ENCODE measurements around the gene LRRFIP2. TPM values are rescaled to one million over a fixed set of nuclear protein-coding genes. Genes with fewer than 3 reads are reported as not detected.

LRRFIP2 gene
- total RNA-seq, 3 donors from 2014 or later: 24.8 to 40.8 (median 26.6) TPM

- H3K4me3 Mint-ChIP-seq: no peak overlapping the region
- peaks cover 40% of the 10 kb centered on the region for H3K36me3 Mint-ChIP-seq (ENCODE audit: insufficient read depth)
- ATAC-seq (no peak), DNase-seq (no peak)
- H3K27me3 Mint-ChIP-seq (ENCODE audit: low read depth): no peaks in the 10 kb centered on the region
- no peaks in the 10 kb centered on the region for H3K9me3 Mint-ChIP-seq
- H3K4me1 Mint-ChIP-seq (ENCODE audit: low read depth): peaks cover 25% of the 10 kb centered on the region
Observed at GRCh38 chr3:37144806-37145205, 29.6 kb downstream of the LRRFIP2 start.

- H3K4me3 Mint-ChIP-seq: no peak overlapping the region
- ATAC-seq (no peak), DNase-seq (no peak)
- H3K4me1 Mint-ChIP-seq (ENCODE audit: low read depth): peaks cover 25% of the 10 kb centered on the region
- no peaks in the 10 kb centered on the region for H3K9me3 Mint-ChIP-seq
- H3K36me3 Mint-ChIP-seq (ENCODE audit: insufficient read depth): peaks cover 40% of the 10 kb centered on the region
- no peaks in the 10 kb centered on the region for H3K27me3 Mint-ChIP-seq (ENCODE audit: low read depth)
Observed at GRCh38 chr3:37143821-37144220, 30.6 kb downstream of the LRRFIP2 start.

GRCh38 chr3:37141676-37142075 lies 32.7 kb downstream of the LRRFIP2 start:
- no peaks in the 10 kb centered on the region for H3K27me3 Mint-ChIP-seq (ENCODE audit: low read depth)
- no peaks in the 10 kb centered on the region for H3K9me3 Mint-ChIP-seq
- peaks cover 30% of the 10 kb centered on the region for H3K36me3 Mint-ChIP-seq (ENCODE audit: insufficient read depth)
- peaks cover 21% of the 10 kb centered on the region for H3K4me1 Mint-ChIP-seq (ENCODE audit: low read depth)
- H3K4me3 Mint-ChIP-seq: no peak overlapping the region
- DNase-seq (no peak), ATAC-seq (no peak)

- ATAC-seq (no peak), DNase-seq (no peak)
- Mint-ChIP-seq H3K27me3 (ENCODE audit: low read depth) (no peaks in the 10 kb centered on the region), H3K4me1 (ENCODE audit: low read depth) (peaks cover 16% of the 10 kb centered on the region), H3K4me3 (no peak overlapping the region), H3K36me3 (ENCODE audit: insufficient read depth) (peaks cover 24% of the 10 kb centered on the region), H3K9me3 (no peaks in the 10 kb centered on the region)
Observed at GRCh38 chr3:37140899-37141541, 33.4 kb downstream of the LRRFIP2 start.

GRCh38 chr3:37139567-37140052 lies 34.8 kb downstream of the LRRFIP2 start:
- peak; percentile 74 to 79 for ATAC-seq
- H3K9me3 Mint-ChIP-seq: no peaks in the 10 kb centered on the region
- peaks cover 19% of the 10 kb centered on the region for H3K36me3 Mint-ChIP-seq (ENCODE audit: insufficient read depth)
- H3K27me3 Mint-ChIP-seq (ENCODE audit: low read depth): no peaks in the 10 kb centered on the region
- DNase-seq: no peak
- H3K4me3 Mint-ChIP-seq: no peak overlapping the region
- H3K4me1 Mint-ChIP-seq (ENCODE audit: low read depth): peaks cover 5% of the 10 kb centered on the region

GRCh38 chr3:37138816-37139215 lies 35.6 kb downstream of the LRRFIP2 start:
- no peak overlapping the region for H3K4me3 Mint-ChIP-seq
- ATAC-seq: no peak
- no peaks in the 10 kb centered on the region for H3K27me3 Mint-ChIP-seq (ENCODE audit: low read depth)
- peaks cover 14% of the 10 kb centered on the region for H3K36me3 Mint-ChIP-seq (ENCODE audit: insufficient read depth)
- DNase-seq: no peak
- H3K4me1 Mint-ChIP-seq (ENCODE audit: low read depth): peaks cover 4% of the 10 kb centered on the region
- no peaks in the 10 kb centered on the region for H3K9me3 Mint-ChIP-seq

GRCh38 chr3:37137516-37137915 lies 36.9 kb downstream of the LRRFIP2 start:
- Mint-ChIP-seq H3K36me3 (ENCODE audit: insufficient read depth) (peaks cover 6% of the 10 kb centered on the region), H3K27me3 (ENCODE audit: low read depth) (no peaks in the 10 kb centered on the region), H3K4me3 (no peak overlapping the region), H3K9me3 (no peaks in the 10 kb centered on the region), H3K4me1 (ENCODE audit: low read depth) (peaks cover 7% of the 10 kb centered on the region)
- DNase-seq (no peak), ATAC-seq (no peak)

GRCh38 chr3:37136067-37136466 lies 38.3 kb downstream of the LRRFIP2 start:
- Mint-ChIP-seq H3K4me1 (ENCODE audit: low read depth) (peaks cover 13% of the 10 kb centered on the region), H3K4me3 (no peak overlapping the region), H3K36me3 (ENCODE audit: insufficient read depth) (peaks cover 2% of the 10 kb centered on the region), H3K27me3 (ENCODE audit: low read depth) (no peaks in the 10 kb centered on the region), H3K9me3 (no peaks in the 10 kb centered on the region)
- no peak for ATAC-seq
- no peak for DNase-seq

GRCh38 chr3:37135561-37135960 lies 38.8 kb downstream of the LRRFIP2 start:
- H3K4me1 Mint-ChIP-seq (ENCODE audit: low read depth): peaks cover 14% of the 10 kb centered on the region
- H3K4me3 Mint-ChIP-seq: no peak overlapping the region
- no peak for ATAC-seq
- H3K36me3 Mint-ChIP-seq (ENCODE audit: insufficient read depth): peaks cover 2% of the 10 kb centered on the region
- H3K9me3 Mint-ChIP-seq: no peaks in the 10 kb centered on the region
- no peaks in the 10 kb centered on the region for H3K27me3 Mint-ChIP-seq (ENCODE audit: low read depth)
- DNase-seq: no peak

- DNase-seq: no peak
- Mint-ChIP-seq H3K27me3 (ENCODE audit: low read depth) (no peaks in the 10 kb centered on the region), H3K4me3 (no peak overlapping the region)
Observed at GRCh38 chr3:37132334-37132733, 42.0 kb downstream of the LRRFIP2 start.

GRCh38 chr3:37131860-37132144 lies 42.6 kb downstream of the LRRFIP2 start:
- ATAC-seq (no peak), DNase-seq (no peak)
- Mint-ChIP-seq H3K4me1 (ENCODE audit: low read depth) (peaks cover 23% of the 10 kb centered on the region), H3K36me3 (ENCODE audit: insufficient read depth) (peaks cover 12% of the 10 kb centered on the region), H3K4me3 (no peak overlapping the region), H3K27me3 (ENCODE audit: low read depth) (no peaks in the 10 kb centered on the region), H3K9me3 (no peaks in the 10 kb centered on the region)

More at GRCh38 chr3:37132334-37132733, 42.0 kb downstream of the LRRFIP2 start:
- peaks cover 23% of the 10 kb centered on the region for H3K4me1 Mint-ChIP-seq (ENCODE audit: low read depth)
- peaks cover 9% of the 10 kb centered on the region for H3K36me3 Mint-ChIP-seq (ENCODE audit: insufficient read depth)
- no peaks in the 10 kb centered on the region for H3K9me3 Mint-ChIP-seq
- no peak for ATAC-seq

GRCh38 chr3:37130984-37131859 lies 43.2 kb downstream of the LRRFIP2 start:
- ATAC-seq (no peak), DNase-seq (no peak)
- Mint-ChIP-seq H3K27me3 (ENCODE audit: low read depth) (no peaks in the 10 kb centered on the region), H3K9me3 (no peaks in the 10 kb centered on the region), H3K4me1 (ENCODE audit: low read depth) (peaks cover 23% of the 10 kb centered on the region), H3K4me3 (no peak overlapping the region), H3K36me3 (ENCODE audit: insufficient read depth) (peaks cover 12% of the 10 kb centered on the region)

GRCh38 chr3:37130448-37130847 lies 43.9 kb downstream of the LRRFIP2 start:
- Mint-ChIP-seq H3K36me3 (ENCODE audit: insufficient read depth) (peaks cover 14% of the 10 kb centered on the region), H3K4me3 (no peak overlapping the region), H3K9me3 (no peaks in the 10 kb centered on the region), H3K27me3 (ENCODE audit: low read depth) (no peaks in the 10 kb centered on the region), H3K4me1 (ENCODE audit: low read depth) (peaks cover 23% of the 10 kb centered on the region)
- DNase-seq (no peak), ATAC-seq (no peak)

- no peak overlapping the region for H3K4me3 Mint-ChIP-seq
- peaks cover 14% of the 10 kb centered on the region for H3K36me3 Mint-ChIP-seq (ENCODE audit: insufficient read depth)
- H3K27me3 Mint-ChIP-seq (ENCODE audit: low read depth): no peaks in the 10 kb centered on the region
- DNase-seq: no peak
- ATAC-seq: peak; percentile 76 to 85
- peaks cover 23% of the 10 kb centered on the region for H3K4me1 Mint-ChIP-seq (ENCODE audit: low read depth)
- H3K9me3 Mint-ChIP-seq: no peaks in the 10 kb centered on the region
Observed at GRCh38 chr3:37129871-37130270, 44.5 kb downstream of the LRRFIP2 start.

- Mint-ChIP-seq H3K9me3 (no peaks in the 10 kb centered on the region), H3K36me3 (ENCODE audit: insufficient read depth) (peaks cover 12% of the 10 kb centered on the region), H3K4me3 (no peak overlapping the region), H3K4me1 (ENCODE audit: low read depth) (peaks cover 20% of the 10 kb centered on the region), H3K27me3 (ENCODE audit: low read depth) (no peaks in the 10 kb centered on the region)
- ATAC-seq: no peak
- DNase-seq: no peak
Observed at GRCh38 chr3:37127340-37127739, 47.0 kb downstream of the LRRFIP2 start.

All from activated T-cell treated with anti-CD3 and anti-CD28 coated beads, Interleukin-2, amount 50 U/mL, for 4 hours (primary cell).